DOHH2 (cell line): ENCODE measurements around the gene NMB.

Experiments
- H3F3A ChIP-seq: fragments of 200-600 bp; sonication (generic), shearing (Covaris generic); 2 replicates; pipeline ENCODE4 v1.6.0; 2016; ENCODE audit warnings: antibody characterized with exemption, mild to moderate bottlenecking; ENCODE audit not compliant: control insufficient read depth, insufficient read depth
- H3K27ac ChIP-seq: fragments of 200-600 bp; sonication (generic); 2 replicates; pipeline ENCODE4 v1.5.1; 2014; ENCODE audit warnings: low read depth, mild to moderate bottlenecking, low read length, moderate library complexity
- H3K27me3 ChIP-seq: fragments of 200-600 bp; sonication (generic); 2 replicates; pipeline ENCODE4 v1.6.1; 2014; ENCODE audit warnings: mild to moderate bottlenecking, low read length, mixed read lengths; ENCODE audit not compliant: control insufficient read depth
- H3K36me3 ChIP-seq: fragments of 200-600 bp; sonication (generic); 2 replicates; pipeline ENCODE4 v1.6.1; 2014; ENCODE audit warnings: mild to moderate bottlenecking, low read length, moderate library complexity, mixed read lengths; ENCODE audit not compliant: control insufficient read depth
- H3K4me1 ChIP-seq: fragments of 200-600 bp; sonication (generic); 2 replicates; pipeline ENCODE4 v1.6.1; 2014; ENCODE audit warnings: mild to moderate bottlenecking, low read length, mixed read lengths; ENCODE audit not compliant: control insufficient read depth
- H3K4me2 ChIP-seq: fragments of 200-600 bp; sonication (generic); 2 replicates; pipeline ENCODE4 v1.6.0; 2014; ENCODE audit warnings: mild to moderate bottlenecking, low read length, moderate library complexity
- H3K4me3 ChIP-seq: fragments of 200-600 bp; sonication (generic); 2 replicates; pipeline ENCODE4 v1.5.1; 2014; ENCODE audit warnings: mild to moderate bottlenecking, low read length, mixed read lengths
- H3K79me2 ChIP-seq: fragments of 200-600 bp; sonication (generic); 2 replicates; pipeline ENCODE4 v1.6.1; 2014; ENCODE audit warnings: mild to moderate bottlenecking, low read length, mixed read lengths; ENCODE audit not compliant: control insufficient read depth
- H3K9me2 ChIP-seq: fragments of 200-600 bp; sonication (generic); replicated peaks from 2 replicates; pipeline ENCODE4 v1.6.1; 2014; ENCODE audit warnings: mild to moderate bottlenecking, low read length, mixed read lengths; ENCODE audit not compliant: control insufficient read depth
- H3K9me3 ChIP-seq: fragments of 200-600 bp; sonication (generic); 2 replicates; pipeline ENCODE4 v1.6.1; 2014; ENCODE audit warnings: antibody characterized with exemption, low read length, mixed read lengths; ENCODE audit not compliant: control insufficient read depth, insufficient read depth
- H4K20me1 ChIP-seq: fragments of 200-600 bp; sonication (generic); 2 replicates; pipeline ENCODE4 v1.6.0; 2014; ENCODE audit warnings: low read depth, mild to moderate bottlenecking, antibody characterized with exemption, low read length, moderate library complexity; ENCODE audit not compliant: control insufficient read depth, insufficient read depth
- CTCF ChIP-seq: fragments of 200-600 bp; sonication (generic); IDR thresholded peaks from one replicate; pipeline ENCODE4 v1.5.1; 2014; ENCODE audit warnings: antibody characterized with exemption, mild to moderate bottlenecking, low read depth, low read length; ENCODE audit not compliant: poor library complexity, severe bottlenecking
- EZH2phosphoT487 ChIP-seq: fragments of 200-600 bp; sonication (generic); IDR thresholded peaks from 2 replicates; pipeline ENCODE4 v1.6.1; 2017; ENCODE audit warnings: borderline replicate concordance, mild to moderate bottlenecking, antibody characterized with exemption, low read length, moderate library complexity, mixed read lengths

Gene NMB

GRCh38 chr15:84684092-84684491 lies 26.1 kb upstream of the NMB start:
- Histone ChIP-seq H3K27ac (no peak overlapping the region), H3K27me3 (no peaks in the 10 kb centered on the region), H4K20me1 (no peaks in the 10 kb centered on the region), H3K36me3 (peaks cover 39% of the 10 kb centered on the region), H3K9me2 (no peaks in the 10 kb centered on the region), H3K79me2 (no peaks in the 10 kb centered on the region), H3K4me1 (no peaks in the 10 kb centered on the region), H3K9me3 (no peaks in the 10 kb centered on the region), H3K4me3 (no peak overlapping the region), H3K4me2 (no peak overlapping the region), H3F3A (no peaks in the 10 kb centered on the region)
- TF ChIP-seq CTCF (no peak), EZH2phosphoT487 (no peak)

GRCh38 chr15:84681831-84682230 lies 23.8 kb upstream of the NMB start:
- no peak for TF ChIP-seq CTCF
- no peak for TF ChIP-seq EZH2phosphoT487
- no peak overlapping the region for H3K4me2 ChIP-seq
- H3K9me3 ChIP-seq, result no peaks in the 10 kb centered on the region
- H3K4me3 ChIP-seq, result no peak overlapping the region
- H3K27ac ChIP-seq, result no peak overlapping the region
- H3K27me3 ChIP-seq, result no peaks in the 10 kb centered on the region
- H3F3A ChIP-seq, result no peaks in the 10 kb centered on the region
- no peaks in the 10 kb centered on the region for H4K20me1 ChIP-seq
- H3K79me2 ChIP-seq, result no peaks in the 10 kb centered on the region
- no peaks in the 10 kb centered on the region for H3K4me1 ChIP-seq
- H3K36me3 ChIP-seq, result peaks cover 27% of the 10 kb centered on the region
- no peaks in the 10 kb centered on the region for H3K9me2 ChIP-seq

- no peaks in the 10 kb centered on the region for H3F3A ChIP-seq
- no peaks in the 10 kb centered on the region for H3K9me2 ChIP-seq
- no peak overlapping the region for H3K4me2 ChIP-seq
- H3K36me3 ChIP-seq, result peaks cover 42% of the 10 kb centered on the region
- no peaks in the 10 kb centered on the region for H3K79me2 ChIP-seq
- no peak for TF ChIP-seq EZH2phosphoT487
- no peak for TF ChIP-seq CTCF
- H3K27me3 ChIP-seq, result no peaks in the 10 kb centered on the region
- no peaks in the 10 kb centered on the region for H4K20me1 ChIP-seq
- H3K4me3 ChIP-seq, result no peak overlapping the region
- H3K4me1 ChIP-seq, result no peaks in the 10 kb centered on the region
- no peak overlapping the region for H3K27ac ChIP-seq
- H3K9me3 ChIP-seq, result no peaks in the 10 kb centered on the region
These were observed 13.2 kb upstream of the NMB start for GRCh38 chr15:84671211-84671610.

GRCh38 chr15:84669726-84670125 lies 11.7 kb upstream of the NMB start:
- TF ChIP-seq EZH2phosphoT487 (no peak), CTCF (no peak)
- Histone ChIP-seq H3K36me3 (peaks cover 39% of the 10 kb centered on the region), H3K4me3 (no peak overlapping the region), H3F3A (no peaks in the 10 kb centered on the region), H3K27me3 (no peaks in the 10 kb centered on the region), H3K4me1 (no peaks in the 10 kb centered on the region), H3K9me2 (no peaks in the 10 kb centered on the region), H3K9me3 (no peaks in the 10 kb centered on the region), H4K20me1 (no peaks in the 10 kb centered on the region), H3K4me2 (no peak overlapping the region), H3K79me2 (no peaks in the 10 kb centered on the region), H3K27ac (no peak overlapping the region)
